Gastroesophageal sphincter (tissue), 3 donors: ENCODE data around the gene MLLT3.

Experiments
- CTCF ChIP-seq, 4 experiments: fragments of 200-600 bp in 2 of 4; fragments of 450-650 bp in 2 of 4; sonication (generic) in 1 of 4; IDR thresholded peaks; one replicate each; pipeline ENCODE4 v1.5.1; 2017 to 2019; ENCODE audit warnings: antibody characterized with exemption in 4 of 4, mild to moderate bottlenecking in 2 of 4, moderate library complexity in 2 of 4
- EP300 ChIP-seq: sonication (generic); formaldehyde crosslinking; IDR thresholded peaks from one replicate; pipeline ENCODE4 v1.6.1; 2017; ENCODE audit warnings: antibody characterized with exemption, mild to moderate bottlenecking
- POLR2A ChIP-seq, 2 donors: fragments of 450-650 bp; IDR thresholded peaks; one replicate each; pipeline ENCODE4 v1.6.1; 2017; ENCODE audit warnings: antibody characterized with exemption in 2 of 2, mild to moderate bottlenecking in 2 of 2, moderate library complexity in 1 of 2
- POLR2AphosphoS5 ChIP-seq: sonication (generic); formaldehyde crosslinking; IDR thresholded peaks from one replicate; pipeline ENCODE4 v1.6.1; 2017; ENCODE audit warnings: antibody characterized with exemption

DNA sequence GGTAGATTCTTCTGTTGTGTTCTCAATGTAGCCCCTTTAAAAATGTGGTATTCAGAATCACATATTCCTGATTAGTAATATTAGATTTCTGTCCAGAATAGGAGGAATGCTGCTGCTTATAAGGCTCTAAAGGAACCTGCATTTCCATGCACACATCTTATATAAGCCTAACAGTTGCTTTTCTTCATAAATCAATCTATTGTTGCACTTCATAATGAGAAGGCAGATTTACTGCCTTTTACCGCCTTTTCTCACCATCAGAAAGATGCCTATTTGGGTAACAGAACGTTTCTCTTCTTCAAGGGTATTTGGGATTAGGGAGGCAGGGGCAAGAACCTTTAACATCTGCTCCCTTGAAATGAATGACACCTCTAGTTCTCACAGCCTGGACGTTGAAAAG, 243.4 kb downstream of the MLLT3 start:
- TF ChIP-seq CTCF (IDR thresholded peaks at IDR 0.05) (no peak), POLR2A (IDR thresholded peaks at IDR 0.05) (no peak), EP300 (no peak), POLR2AphosphoS5 (no peak)
